ENCODE measurements around the gene ZFHX3. TPM values are rescaled to one million over a fixed set of nuclear protein-coding genes. Genes with fewer than 3 reads are reported as not detected.

The ZFHX3 gene
- total RNA-seq, 1 donor from 2014 or later = 48.5 TPM

DNA sequence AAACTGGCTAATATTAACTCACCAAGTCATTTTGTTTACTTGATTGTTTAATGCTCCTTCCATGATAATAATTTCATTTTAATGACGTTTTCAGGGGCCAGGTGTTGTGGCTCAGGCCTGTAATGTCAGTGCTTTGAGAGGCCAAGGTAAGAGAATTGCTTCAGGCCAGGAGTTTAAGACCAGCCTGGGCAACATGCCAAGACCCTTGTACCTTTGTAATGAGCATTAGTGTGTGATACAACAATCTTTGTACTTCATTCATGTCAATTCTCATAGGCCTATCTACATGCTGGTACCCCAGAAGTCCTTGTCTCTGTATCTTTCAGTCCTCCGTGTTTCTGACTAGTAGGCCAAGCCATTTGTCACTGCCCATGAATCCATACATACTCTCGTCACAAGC, 296.9 kb downstream of the ZFHX3 start:
- Mint-ChIP-seq H3K9me3 (no peaks in the 10 kb centered on the region), H3K4me3 (no peak overlapping the region), H3K36me3 (peaks cover 18% of the 10 kb centered on the region), H3K27me3 (no peaks in the 10 kb centered on the region), H3K4me1 (ENCODE audit: unreplicated experiment) (peaks cover 28% of the 10 kb centered on the region), H3K27ac (no peak overlapping the region)
- TF ChIP-seq, protein P1, sequence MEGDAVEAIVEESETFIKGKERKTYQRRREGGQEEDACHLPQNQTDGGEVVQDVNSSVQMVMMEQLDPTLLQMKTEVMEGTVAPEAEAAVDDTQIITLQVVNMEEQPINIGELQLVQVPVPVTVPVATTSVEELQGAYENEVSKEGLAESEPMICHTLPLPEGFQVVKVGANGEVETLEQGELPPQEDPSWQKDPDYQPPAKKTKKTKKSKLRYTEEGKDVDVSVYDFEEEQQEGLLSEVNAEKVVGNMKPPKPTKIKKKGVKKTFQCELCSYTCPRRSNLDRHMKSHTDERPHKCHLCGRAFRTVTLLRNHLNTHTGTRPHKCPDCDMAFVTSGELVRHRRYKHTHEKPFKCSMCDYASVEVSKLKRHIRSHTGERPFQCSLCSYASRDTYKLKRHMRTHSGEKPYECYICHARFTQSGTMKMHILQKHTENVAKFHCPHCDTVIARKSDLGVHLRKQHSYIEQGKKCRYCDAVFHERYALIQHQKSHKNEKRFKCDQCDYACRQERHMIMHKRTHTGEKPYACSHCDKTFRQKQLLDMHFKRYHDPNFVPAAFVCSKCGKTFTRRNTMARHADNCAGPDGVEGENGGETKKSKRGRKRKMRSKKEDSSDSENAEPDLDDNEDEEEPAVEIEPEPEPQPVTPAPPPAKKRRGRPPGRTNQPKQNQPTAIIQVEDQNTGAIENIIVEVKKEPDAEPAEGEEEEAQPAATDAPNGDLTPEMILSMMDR (conservative IDR thresholded peaks at IDR 0.05) = no peak
- no peak for DNase-seq (ENCODE audit: extremely low spot score, unreplicated experiment)

DNA sequence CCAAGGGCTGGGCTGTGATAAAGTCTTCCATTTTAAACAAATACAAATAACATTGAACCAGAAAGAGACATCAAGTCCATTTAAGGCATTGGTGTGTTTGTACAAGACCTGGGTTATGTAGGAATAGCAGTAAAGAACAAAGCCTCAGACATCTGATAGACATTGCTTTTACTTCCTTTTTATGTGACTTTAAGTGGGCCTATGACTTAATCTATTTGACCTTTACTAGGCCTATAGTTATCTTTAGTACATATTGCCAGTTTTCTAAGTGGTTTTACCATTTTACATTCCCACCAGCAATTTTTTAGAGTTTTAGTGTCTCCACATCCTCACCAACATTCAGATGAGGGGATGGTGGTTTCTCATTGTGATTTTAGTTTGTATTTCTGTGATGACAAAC, 298.8 kb downstream of the ZFHX3 start:
- Mint-ChIP-seq H3K36me3 (peaks cover 12% of the 10 kb centered on the region), H3K9me3 (no peaks in the 10 kb centered on the region), H3K4me3 (no peak overlapping the region), H3K27ac (no peak overlapping the region), H3K27me3 (no peaks in the 10 kb centered on the region), H3K4me1 (ENCODE audit: unreplicated experiment) (peaks cover 40% of the 10 kb centered on the region)
- TF ChIP-seq, protein P1 (conservative IDR thresholded peaks at IDR 0.05) = no peak
- DNase-seq (ENCODE audit: extremely low spot score, unreplicated experiment) = no peak

DNA sequence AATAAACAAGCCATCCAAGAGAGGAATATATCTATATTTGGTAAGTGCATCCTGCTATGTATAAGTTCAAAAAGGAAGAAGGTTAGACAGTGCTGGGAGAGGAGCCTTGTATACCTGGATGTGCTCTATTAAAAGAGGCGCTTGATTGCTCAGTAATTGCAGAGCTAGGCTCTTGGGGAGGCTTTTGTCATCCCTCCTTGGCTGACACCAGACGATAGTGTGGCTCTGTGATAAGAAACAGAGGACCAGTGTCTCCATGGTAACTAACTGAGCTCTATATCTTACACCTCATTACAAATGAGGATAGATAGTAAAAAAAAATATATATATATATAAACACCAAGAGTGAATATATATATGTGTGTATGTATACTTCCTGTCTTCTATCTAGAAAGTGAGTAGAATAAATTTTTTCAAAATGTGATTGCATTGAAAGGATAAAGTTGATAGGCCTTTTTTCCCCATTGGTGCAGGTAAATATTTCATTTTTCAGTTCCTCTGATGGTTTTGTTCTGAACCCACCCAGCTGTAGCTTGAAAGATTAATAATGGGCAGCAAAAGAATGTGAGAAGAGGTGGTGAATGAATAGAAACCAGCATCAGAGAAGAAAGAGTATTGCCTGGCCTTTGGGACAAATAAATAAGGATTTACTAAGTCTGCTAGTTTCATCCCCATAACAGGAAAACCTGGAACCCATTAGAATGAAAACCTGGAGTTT, 303.7 kb downstream of the ZFHX3 start:
- no peak for DNase-seq (ENCODE audit: extremely low spot score, unreplicated experiment)
- H3K4me3 Mint-ChIP-seq = no peak overlapping the region
- no peaks in the 10 kb centered on the region for H3K36me3 Mint-ChIP-seq
- TF ChIP-seq, protein P1 (conservative IDR thresholded peaks at IDR 0.05) = no peak
- no peaks in the 10 kb centered on the region for H3K9me3 Mint-ChIP-seq
- peaks cover 39% of the 10 kb centered on the region for H3K4me1 Mint-ChIP-seq (ENCODE audit: unreplicated experiment)
- H3K27me3 Mint-ChIP-seq = no peaks in the 10 kb centered on the region
- H3K27ac Mint-ChIP-seq = no peak overlapping the region

DNA sequence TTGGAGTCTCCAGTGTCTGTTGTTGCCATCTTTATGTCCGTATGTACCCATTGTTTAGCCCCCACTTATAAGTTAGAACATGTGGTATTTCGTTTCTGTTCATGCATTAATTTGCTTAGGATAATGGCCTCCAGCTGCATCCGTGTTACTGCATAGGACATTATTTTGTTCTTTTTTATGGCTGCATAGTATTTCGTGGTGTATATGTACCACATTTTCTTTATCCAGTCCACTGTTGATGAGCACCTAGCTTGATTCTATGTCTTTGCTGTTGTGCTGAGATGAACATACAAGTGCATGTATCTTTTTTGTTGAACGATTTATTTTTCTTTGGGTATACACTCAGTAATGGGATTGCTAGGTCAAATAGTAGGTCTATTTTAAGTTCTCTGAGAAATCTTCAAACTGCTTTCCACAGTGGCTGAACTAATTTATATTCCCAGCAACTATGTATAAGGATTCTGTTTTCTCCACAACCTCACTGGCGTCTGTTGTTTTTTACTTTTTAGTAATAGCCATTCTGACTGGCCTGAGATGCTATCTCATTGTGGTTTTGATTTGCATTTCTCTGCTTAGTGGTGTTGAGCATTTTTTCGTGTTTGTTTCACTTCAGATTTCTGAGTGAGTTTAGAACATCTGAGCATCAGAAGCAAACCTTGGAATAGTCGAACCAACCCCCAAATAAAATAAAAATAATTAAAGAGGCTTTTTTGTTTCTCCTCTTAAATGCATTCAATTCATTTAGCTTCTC, 304.7 kb downstream of the ZFHX3 start:
- peaks cover 31% of the 10 kb centered on the region for H3K4me1 Mint-ChIP-seq (ENCODE audit: unreplicated experiment)
- H3K4me3 Mint-ChIP-seq = no peak overlapping the region
- no peaks in the 10 kb centered on the region for H3K27me3 Mint-ChIP-seq
- no peak for DNase-seq (ENCODE audit: extremely low spot score, unreplicated experiment)
- no peaks in the 10 kb centered on the region for H3K36me3 Mint-ChIP-seq
- H3K9me3 Mint-ChIP-seq = no peaks in the 10 kb centered on the region
- H3K27ac Mint-ChIP-seq = no peak overlapping the region
- TF ChIP-seq, protein P1 (conservative IDR thresholded peaks at IDR 0.05) = no peak

DNA sequence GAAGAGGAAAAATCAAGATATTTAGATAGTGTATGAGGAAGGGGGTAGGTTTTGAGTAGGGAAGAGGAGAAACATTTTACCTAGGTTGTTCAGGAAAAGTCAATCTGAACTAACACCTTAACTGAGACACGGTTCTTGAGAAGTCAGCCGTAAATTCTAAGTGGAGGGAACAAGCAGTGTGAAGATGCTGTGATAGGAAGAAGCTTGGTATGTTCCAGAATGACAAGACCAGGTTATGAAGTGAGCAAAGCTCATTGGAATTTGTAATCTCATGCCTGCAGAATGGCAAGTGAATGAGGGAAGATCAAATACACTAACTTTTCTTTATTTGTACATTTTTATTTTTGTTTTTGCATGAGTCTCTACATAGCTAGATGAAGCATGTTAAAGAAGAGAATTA, 307.6 kb downstream of the ZFHX3 start:
- Mint-ChIP-seq H3K36me3 (no peaks in the 10 kb centered on the region), H3K9me3 (no peaks in the 10 kb centered on the region), H3K4me1 (ENCODE audit: unreplicated experiment) (peaks cover 25% of the 10 kb centered on the region), H3K27me3 (no peaks in the 10 kb centered on the region), H3K4me3 (no peak overlapping the region), H3K27ac (no peak overlapping the region)
- no peak for DNase-seq (ENCODE audit: extremely low spot score, unreplicated experiment)
- TF ChIP-seq, protein P1 (conservative IDR thresholded peaks at IDR 0.05) = no peak

Measured in type B pancreatic cell (in vitro differentiated cells).